HepG2 (cell line): Measurements from ENCODE around the gene TOR4A. TPM values are rescaled to one million over a fixed set of nuclear protein-coding genes. Genes with fewer than 3 reads are reported as not detected.
A peak's percentile ranks its signal among the peaks of the same experiment; 100 is the strongest.

Experiments used
- ARNTL ChIP-seq: sonication (generic); formaldehyde crosslinking; IDR thresholded peaks from 2 replicates; pipeline ENCODE4 v1.4.0; 2020; ENCODE audit warnings: mild to moderate bottlenecking, missing genetic modification reagents
- ATF3 ChIP-seq: sonication (generic); formaldehyde crosslinking; IDR thresholded peaks from 2 replicates; pipeline ENCODE4 v1.4.0; 2020; ENCODE audit warnings: missing genetic modification reagents
- ETS1 ChIP-seq: sonication (generic); formaldehyde crosslinking; IDR thresholded peaks from 2 replicates; pipeline ENCODE4 v1.4.0; 2020; ENCODE audit warnings: missing genetic modification reagents
- FLYWCH1 ChIP-seq: sonication (generic); formaldehyde crosslinking; IDR thresholded peaks from 2 replicates; pipeline ENCODE4 v1.8.1; 2023; ENCODE audit warnings: mild to moderate bottlenecking, missing genetic modification reagents
- GPN1 ChIP-seq: sonication (generic); formaldehyde crosslinking; IDR thresholded peaks from 2 replicates; pipeline ENCODE4 v1.5.1; 2020; ENCODE audit warnings: missing genetic modification reagents, borderline replicate concordance
- GRHL1 ChIP-seq: sonication (generic); formaldehyde crosslinking; conservative IDR thresholded peaks from 2 replicates; pipeline ENCODE4 v1.8.0; 2022; ENCODE audit warnings: missing genetic modification reagents
- KMT2B ChIP-seq: IDR thresholded peaks from 2 replicates; pipeline ENCODE4 v1.6.1; 2016; ENCODE audit warnings: missing genetic modification reagents, missing compliant biosample characterization
- MEIS1 ChIP-seq: sonication (generic); formaldehyde crosslinking; IDR thresholded peaks from 2 replicates; pipeline ENCODE4 v1.9.0; 2021; ENCODE audit warnings: mild to moderate bottlenecking, missing genetic modification reagents, moderate library complexity, borderline replicate concordance
- RXRA ChIP-seq: sonication (generic); formaldehyde crosslinking; IDR thresholded peaks from 2 replicates; pipeline ENCODE4 v1.5.1; 2020; ENCODE audit warnings: missing genetic modification reagents
- RXRB ChIP-seq: IDR thresholded peaks from 2 replicates; pipeline ENCODE4 v1.6.1; 2016; ENCODE audit warnings: borderline replicate concordance, missing genetic modification reagents, missing compliant biosample characterization
- SAFB2 ChIP-seq: sonication (generic); formaldehyde crosslinking; IDR thresholded peaks from 2 replicates; pipeline ENCODE4 v1.5.1; 2020; ENCODE audit warnings: missing genetic modification reagents, low read depth, mild to moderate bottlenecking, borderline replicate concordance
- SMYD3 ChIP-seq: sonication (generic); formaldehyde crosslinking; IDR thresholded peaks from 2 replicates; pipeline ENCODE4 v1.8.1; 2023; ENCODE audit warnings: mild to moderate bottlenecking, missing genetic modification reagents
- SP4 ChIP-seq: sonication (generic); formaldehyde crosslinking; IDR thresholded peaks from 2 replicates; pipeline ENCODE4 v1.8.1; 2023; ENCODE audit warnings: mild to moderate bottlenecking, missing genetic modification reagents
- TEAD2 ChIP-seq: sonication (generic); formaldehyde crosslinking; IDR thresholded peaks from 2 replicates; pipeline ENCODE4 v1.9.0; 2021; ENCODE audit warnings: missing genetic modification reagents
- ZBTB7B ChIP-seq: sonication (generic); formaldehyde crosslinking; IDR thresholded peaks from 2 replicates; pipeline ENCODE4 v1.4.0; 2020; ENCODE audit warnings: missing genetic modification reagents
- ZFP36L1 ChIP-seq: sonication (generic); formaldehyde crosslinking; IDR thresholded peaks from 2 replicates; pipeline ENCODE4 v1.8.0; 2022; ENCODE audit warnings: mild to moderate bottlenecking, missing genetic modification reagents, moderate library complexity
- ZNF274 ChIP-seq: sonication (generic); formaldehyde crosslinking; IDR thresholded peaks from 2 replicates; pipeline ENCODE4 v1.5.1; 2020; ENCODE audit warnings: mild to moderate bottlenecking, missing genetic modification reagents
- ZNF275 ChIP-seq: sonication (generic); formaldehyde crosslinking; IDR thresholded peaks from 2 replicates; pipeline ENCODE4 v1.8.0; 2022; ENCODE audit warnings: missing genetic modification reagents, mild to moderate bottlenecking, inconsistent platforms, borderline replicate concordance
- ZNF30 ChIP-seq: sonication (generic); formaldehyde crosslinking; IDR thresholded peaks from 2 replicates; pipeline ENCODE4 v1.5.0; 2020; ENCODE audit warnings: mild to moderate bottlenecking, missing genetic modification reagents
- ZNF350 ChIP-seq: sonication (generic); formaldehyde crosslinking; IDR thresholded peaks from 2 replicates; pipeline ENCODE4 v1.4.0; 2020; ENCODE audit warnings: mild to moderate bottlenecking, low read depth, missing genetic modification reagents, borderline replicate concordance
- ZNF484 ChIP-seq: sonication (generic); formaldehyde crosslinking; IDR thresholded peaks from 2 replicates; pipeline ENCODE4 v1.5.1; 2020; ENCODE audit warnings: mild to moderate bottlenecking, low read depth, missing genetic modification reagents, borderline replicate concordance
- ZUFSP ChIP-seq: sonication (generic); formaldehyde crosslinking; IDR thresholded peaks from 2 replicates; pipeline ENCODE4 v1.9.0; 2021; ENCODE audit warnings: missing genetic modification reagents, mild to moderate bottlenecking, borderline replicate concordance
- polyA plus RNA-seq, 8 experiments: library from polyadenylated mRNA; depleted of rRNA in 3 of 8; stranded (reverse) in 7 of 8; unstranded in 1 of 8; fragments of >200 nt; fragmentation: Illumina TruSeq in 4 of 8; extraction: Trizol in 4 of 8; gene quantifications; 2 replicates each; pipeline versions ENCODE4 v1.2.1 to v1.2.3, GENCODE V29; 2011 to 2016; ENCODE audit warnings: low read depth in 4 of 8, missing spikeins in 1 of 8, mixed read lengths in 1 of 8; ENCODE audit not compliant: insufficient read depth in 1 of 8
- total RNA-seq, 5 experiments: library from RNA; depleted of rRNA; stranded (reverse); fragments of >200 nt; fragmentation: Illumina TruSeq; extraction: Trizol; gene quantifications; 2 replicates each; pipeline ENCODE4 v1.2.3, GENCODE V29; 2016; ENCODE audit warnings: low read depth in 1 of 5

The TOR4A gene
- total and polyA plus RNA-seq, 2 of the 13 experiments (the other 11 are each of a cell fraction or from before 2014, with no cell fraction given), result 11.1 to 14.2 TPM

GRCh38 chr9:137319011-137319738 lies 41.6 kb downstream of the TOR4A start (continued):
- TF ChIP-seq GRHL1 (CRISPR knock-in tag) (no peak), ARNTL (CRISPR knock-in tag) (no peak), SAFB2 (CRISPR knock-in tag) (no peak), ZFP36L1 (CRISPR knock-in tag) (no peak), TEAD2 (CRISPR knock-in tag) (no peak), RXRB (no peak; the same call in 1 of the 2 replicates), ETS1 (CRISPR knock-in tag) (no peak), ZUFSP (CRISPR knock-in tag) (no peak), ZNF350 (CRISPR knock-in tag) (no peak), ZBTB7B (CRISPR knock-in tag) (no peak), ZNF30 (CRISPR knock-in tag) (no peak), MEIS1 (CRISPR knock-in tag) (no peak), KMT2B (CRISPR knock-in tag) (no peak), ATF3 (CRISPR knock-in tag) (no peak), FLYWCH1 (no peak), ZNF275 (no peak), RXRA (CRISPR knock-in tag) (0 out of 2 replicates have a peak, but pooled peaks have one; percentile 17), ZNF274 (CRISPR knock-in tag) (0 out of 2 replicates have a peak, but pooled peaks have one; percentile 60), ZNF484 (CRISPR knock-in tag) (no peak), SP4 (CRISPR knock-in tag) (no peak), SMYD3 (CRISPR knock-in tag) (no peak), GPN1 (CRISPR knock-in tag) (no peak)
